TTC549 (cell line): ENCODE results near the gene IFNLR1.

Experiments used
- FAIRE-seq: peaks from 2 replicates; lab custom pipeline; 2012; peaks lifted over from hg19 to GRCh38; lab: Jason Lieb, UNC

IFNLR1 gene

DNA sequence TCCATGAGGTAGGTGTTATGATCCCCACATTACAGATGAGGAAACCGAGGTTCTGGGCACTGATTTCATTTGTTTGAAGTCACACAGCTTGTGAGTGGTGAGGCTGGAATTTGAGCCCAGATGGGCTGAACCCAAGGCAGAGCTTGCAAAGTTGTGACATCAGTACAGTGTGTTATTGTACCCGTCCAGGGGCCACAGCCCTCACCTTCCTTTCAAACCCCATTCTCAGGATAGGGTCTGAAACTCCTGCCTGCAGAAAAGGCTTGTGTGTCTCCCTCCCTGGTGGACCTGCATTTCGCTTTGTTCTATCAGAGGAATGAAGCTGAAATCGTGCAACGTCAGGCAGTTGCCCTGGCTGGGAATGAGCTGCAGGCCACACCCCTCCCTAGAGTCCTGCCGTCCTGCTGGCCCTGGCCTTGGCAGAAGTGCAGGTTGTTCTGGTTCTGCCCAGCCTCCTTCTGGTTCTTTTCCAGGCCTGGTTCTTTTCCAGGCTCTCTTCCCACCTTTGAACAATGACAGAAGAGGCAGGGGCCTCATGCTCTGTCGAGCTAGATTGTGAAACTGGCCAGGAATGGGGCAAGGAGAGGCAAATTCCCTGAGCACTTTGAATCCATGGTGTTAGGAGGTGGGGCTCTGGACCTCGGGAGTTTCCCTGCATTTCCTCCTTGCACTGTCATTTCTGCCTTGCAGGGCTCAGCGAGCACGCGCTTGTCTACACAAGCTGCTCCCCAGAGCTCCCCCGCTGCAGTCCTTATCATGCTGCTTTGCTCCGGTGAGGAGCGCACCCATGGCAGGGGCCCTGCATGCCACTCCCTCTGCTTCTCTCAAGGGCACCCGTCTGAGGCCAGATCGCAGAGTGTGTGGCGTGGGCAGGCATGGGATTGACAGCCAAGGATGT, 67.0 kb downstream of the IFNLR1 start:
- FAIRE-seq, result no peak

GRCh38 chr1:24119489-24119858, 67.6 kb downstream of the IFNLR1 start:
- FAIRE-seq, result no peak

GRCh38 chr1:24118410-24119242, 68.5 kb downstream of the IFNLR1 start:
- no peak for FAIRE-seq

- no peak for FAIRE-seq
Observed at GRCh38 chr1:24117722-24118409, 69.2 kb downstream of the IFNLR1 start.

DNA sequence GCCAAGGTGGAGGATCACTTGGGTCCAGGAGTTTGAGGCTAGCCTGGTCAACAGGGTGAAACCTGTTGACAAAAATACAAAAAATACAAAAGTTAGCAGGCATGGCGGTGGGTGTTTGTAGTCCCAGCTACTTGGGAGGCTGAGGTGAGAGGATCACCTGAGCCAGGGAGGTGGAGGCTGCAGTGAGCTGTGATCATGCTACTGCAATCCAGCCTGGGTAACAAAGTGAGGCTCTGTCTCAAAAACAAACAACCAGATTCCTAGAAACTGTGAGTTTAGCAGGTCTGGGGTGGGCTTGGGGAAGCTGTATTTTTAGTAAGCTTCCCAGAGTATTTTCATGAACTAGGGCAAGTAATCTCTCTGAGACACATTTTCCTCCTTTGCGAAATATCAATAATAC, 70.0 kb downstream of the IFNLR1 start:
- no peak for FAIRE-seq

- no peak for FAIRE-seq
Observed at GRCh38 chr1:24114753-24115152, 72.3 kb downstream of the IFNLR1 start.

GRCh38 chr1:24113641-24114033, 73.5 kb downstream of the IFNLR1 start:
- FAIRE-seq, result no peak

DNA sequence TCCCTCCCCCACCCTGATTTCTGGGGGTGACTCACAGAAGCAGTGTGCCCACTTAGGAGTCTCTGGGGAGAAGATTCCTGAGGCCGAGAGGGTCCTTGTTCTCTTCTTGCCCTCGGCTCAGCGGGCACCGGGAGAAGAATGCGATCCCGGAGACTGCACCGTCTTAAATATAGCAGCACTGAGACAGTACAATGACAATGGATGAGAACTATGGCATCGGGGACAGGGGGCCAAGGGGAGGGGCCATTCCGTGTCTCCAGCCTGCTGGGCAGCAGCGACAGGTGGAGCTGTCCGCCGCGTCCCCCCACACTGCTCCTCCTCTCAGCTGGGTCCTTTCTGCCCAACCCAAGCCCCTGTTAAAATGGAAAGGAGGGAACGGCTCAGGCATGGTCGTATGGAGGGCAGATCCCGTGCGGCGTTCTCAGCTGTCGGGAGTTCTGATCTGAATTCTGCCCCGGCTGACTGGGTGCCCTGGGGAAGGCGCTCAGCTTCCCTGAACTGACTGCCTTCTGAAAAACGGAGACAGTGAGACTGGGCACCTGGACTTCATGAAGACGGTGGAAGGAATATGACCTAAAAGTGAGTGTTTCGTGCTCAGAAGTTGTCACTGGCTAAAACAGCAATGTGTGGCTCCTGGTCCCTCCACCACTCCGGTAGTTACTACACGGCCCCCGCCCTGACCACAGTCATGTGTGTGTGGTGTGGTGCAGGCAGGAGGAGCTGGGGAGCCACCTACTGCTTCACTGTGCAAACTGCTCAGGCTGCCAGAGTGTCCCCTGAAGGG, 74.9 kb downstream of the IFNLR1 start, which contains the start of gene MYOM3:
Gene MYOM3 (minus strand): TSS at position 140 of the 784 bp plus-strand sequence. CDS start 3,499 bp downstream, outside the sequence.
- FAIRE-seq, result no peak

GRCh38 chr1:24111262-24111995, 75.7 kb downstream of the IFNLR1 start:
- FAIRE-seq, result no peak

- no peak for FAIRE-seq
Observed at GRCh38 chr1:24110642-24111261, 76.3 kb downstream of the IFNLR1 start.

- no peak for FAIRE-seq
Observed at GRCh38 chr1:24109686-24110475, 77.2 kb downstream of the IFNLR1 start.

GRCh38 chr1:24109166-24109483, 78.0 kb downstream of the IFNLR1 start:
- no peak for FAIRE-seq

GRCh38 chr1:24108334-24109165, 78.5 kb downstream of the IFNLR1 start:
- FAIRE-seq, result no peak

DNA sequence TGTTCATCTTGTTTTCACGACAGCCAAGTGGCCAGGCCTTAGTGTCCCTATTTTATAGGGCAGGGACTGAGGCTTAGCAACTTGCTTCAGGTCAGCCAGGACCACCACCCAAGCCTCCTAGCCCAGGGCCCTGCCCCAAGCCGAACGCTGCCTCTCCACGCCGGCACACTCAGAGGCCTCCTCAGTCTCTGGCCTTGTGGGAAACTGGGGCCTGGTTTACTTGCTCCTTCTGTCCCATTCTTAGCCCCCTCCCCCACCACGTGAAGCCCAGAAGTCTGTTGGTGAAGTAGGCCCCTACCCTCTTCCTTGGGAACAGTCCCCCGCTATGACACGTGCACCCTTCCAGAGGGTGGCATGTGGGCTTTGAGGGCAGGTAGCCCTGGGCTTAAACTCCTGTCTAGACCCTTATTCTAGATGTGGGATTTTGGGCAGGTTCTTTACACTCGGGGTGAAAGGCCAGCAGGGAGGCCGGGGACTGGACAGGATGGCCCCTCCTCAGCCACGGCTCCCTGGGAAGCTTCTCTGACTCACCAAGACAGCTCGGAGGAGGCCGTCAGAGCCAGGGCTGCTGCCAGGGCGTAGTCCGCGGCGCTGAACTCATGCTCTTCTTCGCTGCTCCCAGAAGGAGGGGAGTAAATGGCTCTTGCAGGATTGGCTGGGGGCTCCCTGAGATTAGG, 79.5 kb downstream of the IFNLR1 start:
- FAIRE-seq, result no peak

GRCh38 chr1:24105368-24106160, 81.5 kb downstream of the IFNLR1 start:
- FAIRE-seq, result no peak

- FAIRE-seq, result no peak
Observed at GRCh38 chr1:24104854-24105253, 82.2 kb downstream of the IFNLR1 start.
